ENCODE measurements around the gene LRIG1.

Gene LRIG1

GRCh38 chr3:66428733-66429132 lies 72.1 kb downstream of the LRIG1 start (continued):
- TF ChIP-seq ZNF488 (tag by site-specific recombination; IDR thresholded peaks at IDR 0.05) (no peak), ZXDB (tag by site-specific recombination; IDR thresholded peaks at IDR 0.05) (0 out of 2 replicates have a peak, but pooled peaks have one; percentile 25), ZFHX2 (tag by site-specific recombination; conservative IDR thresholded peaks at IDR 0.05) (no peak), KLF10 (tag by site-specific recombination; IDR thresholded peaks at IDR 0.05) (0 out of 2 replicates have a peak, but pooled peaks have one; percentile 21), FEZF1 (tag by site-specific recombination; IDR thresholded peaks at IDR 0.05) (peak; percentile 47; the same call in 1 of the 2 replicates), ZNF777 (tag by site-specific recombination; IDR thresholded peaks at IDR 0.05; ENCODE audit: borderline replicate concordance) (no peak), ZNF391 (tag by site-specific recombination; IDR thresholded peaks at IDR 0.05; ENCODE audit: borderline replicate concordance, low read depth) (no peak), ZNF621 (tag by site-specific recombination; IDR thresholded peaks at IDR 0.05) (no peak), GLIS2 (tag by site-specific recombination; IDR thresholded peaks at IDR 0.05) (no peak), ZSCAN30 (tag by site-specific recombination; IDR thresholded peaks at IDR 0.05) (no peak), GFI1B (tag by site-specific recombination; IDR thresholded peaks at IDR 0.05) (no peak), GLIS1 (tag by site-specific recombination; IDR thresholded peaks at IDR 0.05) (no peak), TCF7L2 (IDR thresholded peaks at IDR 0.05; ENCODE audit: borderline replicate concordance, low read depth, low read length) (no peak), PRDM6 (tag by site-specific recombination; IDR thresholded peaks at IDR 0.05) (0 out of 2 replicates have a peak, but pooled peaks have one; percentile 8), INSM2 (tag by site-specific recombination; IDR thresholded peaks at IDR 0.05) (0 out of 2 replicates have a peak, but pooled peaks have one; percentile 30), ZNF530 (tag by site-specific recombination; IDR thresholded peaks at IDR 0.05; ENCODE audit: low read depth) (no peak), REST (tag by site-specific recombination; IDR thresholded peaks at IDR 0.05) (no peak), ZNF10 (tag by site-specific recombination; IDR thresholded peaks at IDR 0.05) (peak; percentile 81; the same call in 1 of the 2 replicates), ZNF112 (tag by site-specific recombination; IDR thresholded peaks at IDR 0.05) (no peak), ZNF274 (IDR thresholded peaks at IDR 0.05; ENCODE audit: low read length) (no peak), ZNF274 (tag by site-specific recombination; IDR thresholded peaks at IDR 0.05; ENCODE audit: borderline replicate concordance) (no peak), ZBTB21 (tag by site-specific recombination; IDR thresholded peaks at IDR 0.05) (no peak)
